Lung (tissue), 12 donors: Measurements from ENCODE around the gene METTL3. TPM values are rescaled to one million over a fixed set of nuclear protein-coding genes. Genes with fewer than 3 reads are reported as not detected.

Experiments used
- ATAC-seq: fragments of 200-7000 bp; cut with Tn5 transposase; one replicate; pipeline ENCODE4 v1.9.1; 2020; ENCODE audit warnings: moderate number of reproducible peaks; ENCODE audit not compliant: insufficient read depth, low FRiP score
- DNase-seq, 3 donors: peaks; one replicate each; pipeline ENCODE4 v3.0.0-alpha.2; 2013 to 2017
- H3K27ac ChIP-seq, 2 donors: one replicate each; pipeline ENCODE4 v1.5.1; 2013; ENCODE audit warnings: mild to moderate bottlenecking in 2 of 2, moderate library complexity in 2 of 2, control low read depth in 1 of 2, inconsistent platforms in 1 of 2, low read depth in 1 of 2, low read length in 1 of 2
- H3K27me3 ChIP-seq, 3 donors: one replicate each; pipeline ENCODE4 v1.5.1; 2013; ENCODE audit warnings: low read length in 2 of 3; ENCODE audit not compliant: control insufficient read depth in 3 of 3, insufficient read depth in 3 of 3
- H3K36me3 ChIP-seq, 4 donors: one replicate each; pipeline ENCODE4 v1.5.1; 2013; ENCODE audit warnings: low read length in 4 of 4, mild to moderate bottlenecking in 1 of 4, moderate library complexity in 1 of 4; ENCODE audit not compliant: control insufficient read depth in 4 of 4, insufficient read depth in 4 of 4
- H3K4me1 ChIP-seq, 5 donors: one replicate each; pipeline ENCODE4 v1.5.1; 2013; ENCODE audit warnings: low read length in 5 of 5, mild to moderate bottlenecking in 2 of 5, moderate library complexity in 1 of 5; ENCODE audit not compliant: control insufficient read depth in 5 of 5, insufficient read depth in 5 of 5
- H3K4me3 ChIP-seq: one replicate; pipeline ENCODE4 v1.5.1; 2013; ENCODE audit warnings: mild to moderate bottlenecking, control low read depth, moderate library complexity
- H3K9ac ChIP-seq, 2 donors: one replicate each; pipeline ENCODE4 v1.5.1; 2013; ENCODE audit warnings: low read length in 2 of 2, control low read depth in 1 of 2; ENCODE audit not compliant: insufficient read depth in 1 of 2
- H3K9me3 ChIP-seq, 4 donors: one replicate each; pipeline ENCODE4 v1.5.1; 2013; ENCODE audit warnings: low read length in 3 of 4, mild to moderate bottlenecking in 1 of 4, moderate library complexity in 1 of 4; ENCODE audit not compliant: control insufficient read depth in 4 of 4, insufficient read depth in 3 of 4
- WGBS, 2 donors: extraction: QIAGEN DNeasy Blood & Tissue Kit; methylation state at CpG; one replicate each; pipeline ENCODE4 v1.1.7; 2013; 5-methylcytosine and 5-hydroxymethylcytosine counted together
- polyA plus RNA-seq, 2 donors: library from polyadenylated mRNA; stranded (reverse); fragments of 200-250 nt; gene quantifications; one replicate each; pipeline ENCODE4 v1.2.1, GENCODE V29; 2013
- total RNA-seq, 2 donors: library from RNA; depleted of rRNA in 1 of 2; stranded (reverse); fragments of >200 nt in 1 of 2; gene quantifications; one replicate each; pipeline ENCODE4 v1.2.1, GENCODE V29; 2014 to 2021
- TF ChIP-seq, protein P1 (sequence below): IDR thresholded peaks from 2 replicates; pipeline ENCODE4 v1.5.1; 2012; ENCODE audit warnings: mild to moderate bottlenecking; ENCODE audit errors: control extremely low read depth, extremely low read depth
- donor health status: control.
- donor health status: control.
- donor health status: Bipolar disorder and iron deficiency.
- donor health status: healthy.
- donor health status: DM: yes; HTN: yes; CAD: no.

METTL3 gene
- total and polyA plus RNA-seq, 4 donors: 34.6 to 77.2 (median 44.4) TPM

- ATAC-seq: no peak
- no peak for DNase-seq
- H3K9me3 ChIP-seq: no peaks in the 10 kb centered on the region
- H3K9ac ChIP-seq: no peak overlapping the region
- WGBS, 2 donors: 58 to 75% methylated on average over 4 of the region's 4 CpGs
- TF ChIP-seq, protein P1, sequence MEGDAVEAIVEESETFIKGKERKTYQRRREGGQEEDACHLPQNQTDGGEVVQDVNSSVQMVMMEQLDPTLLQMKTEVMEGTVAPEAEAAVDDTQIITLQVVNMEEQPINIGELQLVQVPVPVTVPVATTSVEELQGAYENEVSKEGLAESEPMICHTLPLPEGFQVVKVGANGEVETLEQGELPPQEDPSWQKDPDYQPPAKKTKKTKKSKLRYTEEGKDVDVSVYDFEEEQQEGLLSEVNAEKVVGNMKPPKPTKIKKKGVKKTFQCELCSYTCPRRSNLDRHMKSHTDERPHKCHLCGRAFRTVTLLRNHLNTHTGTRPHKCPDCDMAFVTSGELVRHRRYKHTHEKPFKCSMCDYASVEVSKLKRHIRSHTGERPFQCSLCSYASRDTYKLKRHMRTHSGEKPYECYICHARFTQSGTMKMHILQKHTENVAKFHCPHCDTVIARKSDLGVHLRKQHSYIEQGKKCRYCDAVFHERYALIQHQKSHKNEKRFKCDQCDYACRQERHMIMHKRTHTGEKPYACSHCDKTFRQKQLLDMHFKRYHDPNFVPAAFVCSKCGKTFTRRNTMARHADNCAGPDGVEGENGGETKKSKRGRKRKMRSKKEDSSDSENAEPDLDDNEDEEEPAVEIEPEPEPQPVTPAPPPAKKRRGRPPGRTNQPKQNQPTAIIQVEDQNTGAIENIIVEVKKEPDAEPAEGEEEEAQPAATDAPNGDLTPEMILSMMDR: no peak
- H3K4me1 ChIP-seq: peaks cover 0 to 10% (median 4%) of the 10 kb centered on the region in 5 donors
- no peaks in the 10 kb centered on the region for H3K36me3 ChIP-seq
- H3K4me3 ChIP-seq: no peak overlapping the region
- H3K27me3 ChIP-seq: peaks cover 0 to 25% (median 11%) of the 10 kb centered on the region in 3 donors
- H3K27ac ChIP-seq: no peak overlapping the region
These were observed 23.4 kb upstream of the METTL3 start for GRCh38 chr14:21534576-21534975.

GRCh38 chr14:21533294-21533693, 22.2 kb upstream of the METTL3 start:
- ATAC-seq (no peak), DNase-seq (no peak)
- no peak overlapping the region for H3K4me3 ChIP-seq
- H3K36me3 ChIP-seq: no peaks in the 10 kb centered on the region
- peaks cover 0 to 27% (median 11%) of the 10 kb centered on the region in 3 donors for H3K27me3 ChIP-seq
- H3K27ac ChIP-seq: no peak overlapping the region
- TF ChIP-seq, protein P1: no peak
- H3K9me3 ChIP-seq: no peaks in the 10 kb centered on the region
- peaks cover 0 to 10% (median 4%) of the 10 kb centered on the region in 5 donors for H3K4me1 ChIP-seq
- H3K9ac ChIP-seq: no peak overlapping the region

DNA sequence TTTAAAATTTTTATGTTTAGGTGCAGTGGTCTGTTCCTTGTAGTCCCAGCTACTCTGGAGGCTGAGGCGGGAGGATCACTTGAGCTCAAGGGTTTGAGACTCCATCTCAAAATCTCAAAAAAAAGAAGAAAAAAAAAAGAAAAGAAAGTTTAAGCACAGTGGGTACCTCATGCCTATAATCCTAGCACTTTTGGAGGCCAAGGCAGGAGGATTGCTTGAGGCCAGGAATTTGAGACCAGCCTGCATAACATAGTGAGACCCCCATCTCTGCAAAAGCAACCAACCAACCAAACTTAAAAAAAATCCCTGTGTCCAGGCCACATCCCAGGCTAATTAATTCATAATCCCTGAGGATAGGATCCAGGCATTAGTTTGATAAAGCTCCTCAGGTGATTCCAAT, 18.4 kb upstream of the METTL3 start:
- Histone ChIP-seq H3K9ac (no peak overlapping the region), H3K9me3 (no peaks in the 10 kb centered on the region), H3K27me3 (peaks cover 0 to 6% (median 4%) of the 10 kb centered on the region in 3 donors), H3K27ac (no peak overlapping the region), H3K4me3 (no peak overlapping the region), H3K36me3 (peaks cover 0 to 4% (median 0%) of the 10 kb centered on the region in 4 donors), H3K4me1 (peaks cover 0 to 12% (median 3%) of the 10 kb centered on the region in 5 donors)
- 94 to 96% methylated on average over 1 of the region's 1 CpG for WGBS, 2 donors
- no peak for DNase-seq
- ATAC-seq: no peak
- TF ChIP-seq, protein P1: no peak
